HL-60 (cell line): Measurements from ENCODE around the gene SLC26A4.

Source experiments
- DNase-seq, 2 experiments: peaks; one replicate each; pipeline ENCODE4 v3.0.0-alpha.2; 2010 to 2020; ENCODE audit warnings: low read depth in 1 of 2, low spot score in 1 of 2
- H3K27ac ChIP-seq: fragments of 250-450 bp; sonication (Bioruptor Pico); replicated peaks from 2 replicates; pipeline ENCODE4 v1.5.1; 2020; ENCODE audit warnings: mild to moderate bottlenecking, moderate library complexity
- H3K27me3 ChIP-seq: fragments of 250-450 bp; sonication (Bioruptor Pico); 2 replicates; pipeline ENCODE4 v1.5.1; 2021; ENCODE audit warnings: mild to moderate bottlenecking, moderate library complexity; ENCODE audit not compliant: insufficient read depth, poor library complexity, severe bottlenecking
- H3K4me3 ChIP-seq: replicated peaks from 2 replicates; pipeline ENCODE4 v1.5.1; 2011; ENCODE audit warnings: mild to moderate bottlenecking, control low read depth, low read length; ENCODE audit not compliant: insufficient read depth
- GABPA ChIP-seq: IDR thresholded peaks from 2 replicates; pipeline ENCODE4 v1.6.1; 2012; ENCODE audit warnings: low read depth
- POLR2AphosphoS5 ChIP-seq: IDR thresholded peaks from 2 replicates; pipeline ENCODE4 v1.6.1; 2012; ENCODE audit warnings: low read depth
- SPI1 ChIP-seq: IDR thresholded peaks from 2 replicates; pipeline ENCODE4 v1.6.1; 2012; ENCODE audit warnings: low read depth, mild to moderate bottlenecking, borderline replicate concordance
- TF ChIP-seq, protein P1 (sequence below): IDR thresholded peaks from 2 replicates; pipeline ENCODE4 v1.6.1; 2012; ENCODE audit warnings: low read depth; ENCODE audit not compliant: insufficient replicate concordance
- TF ChIP-seq, protein P2 (sequence below): IDR thresholded peaks from one replicate; pipeline ENCODE4 v1.5.1; 2011; ENCODE audit warnings: low read length, control low read depth, inconsistent platforms; ENCODE audit not compliant: insufficient read depth

The SLC26A4 gene

DNA sequence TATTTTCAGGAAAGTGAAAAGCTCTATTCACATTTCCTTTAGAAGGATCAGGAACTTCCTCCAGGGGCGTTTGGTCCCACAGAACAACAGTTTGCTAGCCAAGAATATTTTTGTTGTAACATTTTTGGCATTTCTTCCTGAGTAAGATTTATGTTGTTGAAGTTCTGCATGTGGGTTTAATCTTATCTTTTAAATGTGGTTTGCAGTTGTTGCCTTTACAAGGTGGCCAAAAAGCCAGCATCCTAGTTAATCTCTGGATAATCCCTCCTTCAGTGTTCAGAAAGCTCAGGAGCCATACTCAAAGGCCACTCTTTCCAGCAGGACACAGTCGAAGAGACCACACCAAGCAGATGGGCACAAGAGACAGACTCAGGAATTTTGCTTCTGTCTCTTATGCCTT is 30.0 kb downstream of the SLC26A4 start:
- no peak overlapping the region for H3K27ac ChIP-seq
- peaks cover 2% of the 10 kb centered on the region for H3K27me3 ChIP-seq
- TF ChIP-seq, protein P1, sequence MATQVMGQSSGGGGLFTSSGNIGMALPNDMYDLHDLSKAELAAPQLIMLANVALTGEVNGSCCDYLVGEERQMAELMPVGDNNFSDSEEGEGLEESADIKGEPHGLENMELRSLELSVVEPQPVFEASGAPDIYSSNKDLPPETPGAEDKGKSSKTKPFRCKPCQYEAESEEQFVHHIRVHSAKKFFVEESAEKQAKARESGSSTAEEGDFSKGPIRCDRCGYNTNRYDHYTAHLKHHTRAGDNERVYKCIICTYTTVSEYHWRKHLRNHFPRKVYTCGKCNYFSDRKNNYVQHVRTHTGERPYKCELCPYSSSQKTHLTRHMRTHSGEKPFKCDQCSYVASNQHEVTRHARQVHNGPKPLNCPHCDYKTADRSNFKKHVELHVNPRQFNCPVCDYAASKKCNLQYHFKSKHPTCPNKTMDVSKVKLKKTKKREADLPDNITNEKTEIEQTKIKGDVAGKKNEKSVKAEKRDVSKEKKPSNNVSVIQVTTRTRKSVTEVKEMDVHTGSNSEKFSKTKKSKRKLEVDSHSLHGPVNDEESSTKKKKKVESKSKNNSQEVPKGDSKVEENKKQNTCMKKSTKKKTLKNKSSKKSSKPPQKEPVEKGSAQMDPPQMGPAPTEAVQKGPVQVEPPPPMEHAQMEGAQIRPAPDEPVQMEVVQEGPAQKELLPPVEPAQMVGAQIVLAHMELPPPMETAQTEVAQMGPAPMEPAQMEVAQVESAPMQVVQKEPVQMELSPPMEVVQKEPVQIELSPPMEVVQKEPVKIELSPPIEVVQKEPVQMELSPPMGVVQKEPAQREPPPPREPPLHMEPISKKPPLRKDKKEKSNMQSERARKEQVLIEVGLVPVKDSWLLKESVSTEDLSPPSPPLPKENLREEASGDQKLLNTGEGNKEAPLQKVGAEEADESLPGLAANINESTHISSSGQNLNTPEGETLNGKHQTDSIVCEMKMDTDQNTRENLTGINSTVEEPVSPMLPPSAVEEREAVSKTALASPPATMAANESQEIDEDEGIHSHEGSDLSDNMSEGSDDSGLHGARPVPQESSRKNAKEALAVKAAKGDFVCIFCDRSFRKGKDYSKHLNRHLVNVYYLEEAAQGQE: no peak
- TF ChIP-seq GABPA: no peak
- TF ChIP-seq, protein P2, sequence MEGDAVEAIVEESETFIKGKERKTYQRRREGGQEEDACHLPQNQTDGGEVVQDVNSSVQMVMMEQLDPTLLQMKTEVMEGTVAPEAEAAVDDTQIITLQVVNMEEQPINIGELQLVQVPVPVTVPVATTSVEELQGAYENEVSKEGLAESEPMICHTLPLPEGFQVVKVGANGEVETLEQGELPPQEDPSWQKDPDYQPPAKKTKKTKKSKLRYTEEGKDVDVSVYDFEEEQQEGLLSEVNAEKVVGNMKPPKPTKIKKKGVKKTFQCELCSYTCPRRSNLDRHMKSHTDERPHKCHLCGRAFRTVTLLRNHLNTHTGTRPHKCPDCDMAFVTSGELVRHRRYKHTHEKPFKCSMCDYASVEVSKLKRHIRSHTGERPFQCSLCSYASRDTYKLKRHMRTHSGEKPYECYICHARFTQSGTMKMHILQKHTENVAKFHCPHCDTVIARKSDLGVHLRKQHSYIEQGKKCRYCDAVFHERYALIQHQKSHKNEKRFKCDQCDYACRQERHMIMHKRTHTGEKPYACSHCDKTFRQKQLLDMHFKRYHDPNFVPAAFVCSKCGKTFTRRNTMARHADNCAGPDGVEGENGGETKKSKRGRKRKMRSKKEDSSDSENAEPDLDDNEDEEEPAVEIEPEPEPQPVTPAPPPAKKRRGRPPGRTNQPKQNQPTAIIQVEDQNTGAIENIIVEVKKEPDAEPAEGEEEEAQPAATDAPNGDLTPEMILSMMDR: no peak
- no peak for TF ChIP-seq POLR2AphosphoS5
- no peak for TF ChIP-seq SPI1
- no peak overlapping the region for H3K4me3 ChIP-seq
- DNase-seq: no peak

DNA sequence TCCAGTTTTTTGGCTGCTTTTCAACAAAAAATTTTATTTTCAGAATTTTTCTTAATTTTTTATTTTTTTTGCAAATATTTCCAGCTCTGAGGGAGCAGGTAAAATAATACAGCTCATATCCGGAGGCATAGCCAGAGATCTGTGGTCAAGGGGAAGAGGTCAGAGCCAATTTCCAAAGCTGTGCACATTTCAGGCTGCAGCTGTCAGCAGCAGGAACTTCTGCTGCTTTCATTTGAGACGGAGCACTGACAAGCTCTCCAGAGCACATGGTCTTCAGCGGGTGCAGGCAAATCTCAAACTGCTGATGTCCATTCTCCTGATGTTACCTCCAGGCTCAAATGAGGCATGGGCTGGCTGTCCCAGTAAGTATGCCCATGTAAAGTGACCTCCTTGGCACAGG is 31.1 kb downstream of the SLC26A4 start:
- Histone ChIP-seq H3K27ac (no peak overlapping the region), H3K4me3 (no peak overlapping the region), H3K27me3 (peaks cover 2% of the 10 kb centered on the region)
- DNase-seq: no peak
- TF ChIP-seq, protein P2: no peak
- TF ChIP-seq SPI1 (no peak), GABPA (no peak), POLR2AphosphoS5 (no peak)
- TF ChIP-seq, protein P1: no peak

DNA sequence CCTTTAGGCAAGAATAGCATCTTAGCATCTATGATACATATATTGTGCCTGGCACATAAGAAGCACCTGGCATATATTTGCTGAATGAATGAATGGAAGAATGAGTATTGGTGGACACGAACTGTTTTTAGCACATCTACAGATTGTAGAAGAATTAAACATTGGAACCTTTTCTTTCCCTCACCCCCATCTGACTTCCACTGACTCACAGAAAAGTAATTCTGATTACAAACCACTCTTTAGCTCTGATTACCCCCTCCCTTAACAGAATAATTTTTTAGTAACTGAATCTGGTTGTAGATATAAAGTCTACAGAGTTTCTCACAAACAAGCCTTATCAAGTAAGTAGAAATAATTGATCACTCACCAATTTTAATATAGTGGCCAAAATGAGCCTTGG is 31.9 kb downstream of the SLC26A4 start:
- no peak overlapping the region for H3K27ac ChIP-seq
- peaks cover 2% of the 10 kb centered on the region for H3K27me3 ChIP-seq
- no peak overlapping the region for H3K4me3 ChIP-seq
- no peak for TF ChIP-seq POLR2AphosphoS5
- TF ChIP-seq, protein P2: no peak
- TF ChIP-seq SPI1: no peak
- TF ChIP-seq, protein P1: no peak
- TF ChIP-seq GABPA: no peak
- no peak for DNase-seq
